ENCODE measurements around the gene TSSC4.

Gene TSSC4

GRCh38 chr11:2402106-2402505 is 1.6 kb downstream of the TSSC4 start:
- no peak for DNase-seq

- no peak for DNase-seq
Measured at GRCh38 chr11:2402890-2403645, 2.5 kb downstream of the TSSC4 start.

- DNase-seq: no peak
Measured at GRCh38 chr11:2404735-2405196, 4.2 kb downstream of the TSSC4 start.

- no peak for DNase-seq
Measured at GRCh38 chr11:2406451-2406850, 5.9 kb downstream of the TSSC4 start.

- no peak for DNase-seq
Measured at GRCh38 chr11:2406878-2407410, 6.4 kb downstream of the TSSC4 start.

- no peak for DNase-seq
Measured at GRCh38 chr11:2408671-2409070, 8.1 kb downstream of the TSSC4 start.

GRCh38 chr11:2409126-2409525 is 8.6 kb downstream of the TSSC4 start:
- no peak for DNase-seq

GRCh38 chr11:2409611-2410468 is 9.3 kb downstream of the TSSC4 start:
- no peak for DNase-seq

GRCh38 chr11:2410616-2411015 is 10.1 kb downstream of the TSSC4 start:
- DNase-seq: no peak

- no peak for DNase-seq
Measured at GRCh38 chr11:2411446-2412305, 11.1 kb downstream of the TSSC4 start.

GRCh38 chr11:2412323-2412722 is 11.8 kb downstream of the TSSC4 start:
- DNase-seq: no peak

GRCh38 chr11:2413742-2414579 is 13.4 kb downstream of the TSSC4 start:
- no peak for DNase-seq

GRCh38 chr11:2414616-2415015 is 14.1 kb downstream of the TSSC4 start:
- DNase-seq: no peak

GRCh38 chr11:2415171-2415570 is 14.6 kb downstream of the TSSC4 start:
- DNase-seq: no peak

- no peak for DNase-seq
Measured at GRCh38 chr11:2415601-2416380, 15.2 kb downstream of the TSSC4 start.

GRCh38 chr11:2416765-2417164 is 16.2 kb downstream of the TSSC4 start:
- no peak for DNase-seq

- DNase-seq: no peak
Measured at GRCh38 chr11:2417856-2418692, 17.5 kb downstream of the TSSC4 start.

GRCh38 chr11:2418693-2419360 is 18.3 kb downstream of the TSSC4 start:
- DNase-seq: no peak

Data from NCI-H1694 (cell line).